Suppressor macrophage treated with lipopolysaccharide for 1 hour (primary cell): ENCODE data around the gene GSE1.
A peak's percentile ranks its signal among the peaks of the same experiment; 100 is the strongest.

Experiments
- DNase-seq, 3 donors: peaks; one replicate each; pipeline ENCODE4 v3.0.0-alpha.2; 2020 to 2022

GSE1 gene

GRCh38 chr16:85683363-85683762, 70.2 kb downstream of the GSE1 start:
- no peak for DNase-seq

DNA sequence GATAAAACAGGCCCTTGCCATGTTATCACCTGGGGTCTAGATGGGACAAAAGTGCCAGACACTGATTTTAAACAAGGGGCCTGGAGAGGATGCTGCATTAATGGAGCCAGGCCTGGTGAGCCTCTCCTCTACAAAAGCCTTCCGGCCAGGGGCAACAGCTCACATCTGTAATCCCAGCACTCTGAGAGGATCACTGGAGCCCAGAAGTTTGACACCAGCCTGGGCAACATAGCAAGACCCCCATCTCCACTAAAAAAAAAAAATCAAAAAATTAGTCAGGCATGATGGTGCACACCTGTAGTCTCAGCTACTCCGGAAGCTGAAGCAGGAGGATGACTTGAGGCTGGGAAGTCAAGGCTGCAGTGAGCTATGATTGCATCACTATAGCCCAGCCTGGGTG, 72.1 kb downstream of the GSE1 start:
- DNase-seq = no peak

- no peak for DNase-seq
Observed at GRCh38 chr16:85686912-85687591, 73.9 kb downstream of the GSE1 start.

- no peak for DNase-seq
Observed at GRCh38 chr16:85687651-85688471, 74.7 kb downstream of the GSE1 start.

- peak; percentile 90 to 97 (median 93) for DNase-seq
Observed at GRCh38 chr16:85688586-85689284, 75.6 kb downstream of the GSE1 start, which contains the start of gene GINS2. Gene GINS2 (minus strand): TSS chr16:85688954. CDS start chr16:85688898, 56 bp downstream.

DNA sequence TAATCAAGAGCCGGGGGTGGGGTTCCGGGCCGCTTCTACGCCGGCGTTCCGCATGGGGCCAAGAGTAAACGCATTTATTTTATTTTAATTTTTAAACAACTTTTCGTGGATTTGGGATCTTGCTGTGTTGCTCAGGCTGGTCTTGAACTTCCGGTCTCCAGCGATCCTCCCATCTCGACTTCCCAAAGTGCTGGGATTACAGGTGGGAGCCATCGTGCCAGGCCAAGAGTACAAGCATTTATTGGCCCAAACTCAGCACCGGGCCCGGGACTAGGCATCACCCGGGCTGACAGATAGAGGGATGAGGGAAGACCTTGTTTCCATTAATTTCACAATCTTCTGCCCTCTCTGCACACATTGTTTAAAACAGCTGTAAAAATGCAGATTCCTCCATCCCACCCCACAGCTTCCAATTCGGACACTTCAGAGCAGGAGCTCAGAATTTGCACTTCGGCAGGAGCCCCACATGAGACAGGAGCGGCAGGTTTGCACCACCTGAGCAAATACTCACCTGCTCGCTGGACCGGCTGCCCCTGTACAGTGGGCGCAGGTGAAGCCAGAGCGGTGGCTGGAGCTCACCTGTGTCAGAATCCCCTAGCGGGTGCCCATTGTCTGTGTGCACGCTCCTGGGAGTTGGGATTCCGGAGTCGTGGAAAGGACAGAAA, 76.3 kb downstream of the GSE1 start:
- no peak for DNase-seq

DNA sequence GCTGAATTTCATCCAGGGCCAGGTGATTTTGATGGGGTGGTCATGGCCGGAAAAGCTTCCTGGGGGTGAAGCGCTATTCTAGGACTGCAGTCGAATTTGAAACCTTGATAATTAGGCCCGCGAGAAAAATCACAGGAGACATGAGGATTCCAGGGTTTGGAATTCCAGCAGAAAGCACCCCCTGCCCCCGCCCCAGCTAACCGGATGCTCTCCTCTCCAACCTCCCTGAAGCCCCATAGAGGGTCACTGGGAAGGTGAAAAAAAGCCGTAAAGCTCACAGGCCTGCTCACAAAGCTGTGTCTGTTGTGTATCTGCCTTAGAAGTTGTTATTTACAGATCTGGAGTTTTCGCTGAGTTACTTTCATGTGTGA, 76.8 kb downstream of the GSE1 start:
- DNase-seq = no peak

- DNase-seq = no peak
Observed at GRCh38 chr16:85690469-85691064, 77.4 kb downstream of the GSE1 start.

- DNase-seq = no peak
Observed at GRCh38 chr16:85695196-85696128, 82.3 kb downstream of the GSE1 start.

DNA sequence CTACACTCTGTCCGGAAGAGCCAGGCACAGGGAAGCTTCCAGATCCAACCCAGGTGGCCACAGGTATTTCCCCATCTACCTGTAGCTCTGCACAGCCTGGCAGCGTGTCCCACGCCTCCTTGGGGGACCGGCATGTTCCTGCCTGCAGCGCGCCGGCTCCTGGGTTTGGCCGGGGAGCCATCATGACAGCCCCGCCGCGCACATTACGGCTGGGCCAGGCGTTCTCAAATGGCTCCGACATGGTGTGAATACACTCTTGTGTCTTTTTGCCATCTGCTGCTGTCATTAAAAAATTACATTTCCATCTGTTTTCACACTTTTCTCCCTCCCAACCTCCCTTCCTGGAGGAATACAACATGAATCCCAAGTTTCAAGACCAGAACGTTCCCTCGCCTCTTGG, 83.7 kb downstream of the GSE1 start:
- DNase-seq = no peak

- no peak for DNase-seq
Observed at GRCh38 chr16:85697431-85697830, 84.3 kb downstream of the GSE1 start.

DNA sequence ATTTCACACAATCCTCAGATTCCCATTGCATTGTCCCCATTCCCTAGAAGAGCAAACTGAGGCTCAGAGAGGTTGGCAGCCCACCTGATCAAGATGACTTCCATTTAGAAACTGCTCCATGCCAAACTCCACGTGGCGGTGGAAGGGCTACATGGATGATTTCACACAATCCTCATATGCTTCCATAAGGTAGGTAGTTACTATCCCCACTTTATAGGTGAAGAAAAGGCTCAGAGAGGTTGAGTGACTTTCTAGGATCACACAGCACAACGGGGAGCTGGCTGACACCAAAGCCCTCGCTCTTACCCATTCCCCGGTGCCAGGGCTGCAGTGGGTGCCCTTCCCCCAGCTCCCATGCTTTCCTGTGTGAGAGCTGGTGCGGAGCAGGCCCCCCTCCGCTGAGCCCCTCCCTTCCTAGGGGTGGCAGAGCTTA, 85.4 kb downstream of the GSE1 start:
- DNase-seq = no peak

- no peak for DNase-seq
Observed at GRCh38 chr16:85698935-85699558, 85.9 kb downstream of the GSE1 start.

DNA sequence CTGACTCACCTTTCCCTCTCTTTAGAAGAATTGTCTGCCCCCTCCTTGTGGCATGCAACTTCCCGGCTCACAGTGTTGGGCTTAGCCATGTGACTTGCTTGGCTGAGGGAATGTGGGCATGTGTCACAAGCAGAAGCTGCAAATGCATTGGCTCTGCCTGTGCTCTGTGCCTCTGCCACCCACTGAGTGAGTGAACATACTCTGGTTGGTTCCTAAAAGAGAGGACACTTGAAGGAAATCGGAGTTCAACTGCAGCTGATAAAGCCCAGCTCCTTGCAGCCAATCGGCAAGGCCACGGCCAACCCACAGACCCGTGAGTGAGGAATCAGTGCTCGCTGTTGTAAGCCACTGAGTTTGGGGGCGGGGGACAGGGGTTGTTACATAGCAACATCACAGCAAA, 86.5 kb downstream of the GSE1 start:
- DNase-seq = peak; percentile 82 to 85 (median 84)

- DNase-seq = no peak
Observed at GRCh38 chr16:85704011-85704410, 90.9 kb downstream of the GSE1 start.

DNA sequence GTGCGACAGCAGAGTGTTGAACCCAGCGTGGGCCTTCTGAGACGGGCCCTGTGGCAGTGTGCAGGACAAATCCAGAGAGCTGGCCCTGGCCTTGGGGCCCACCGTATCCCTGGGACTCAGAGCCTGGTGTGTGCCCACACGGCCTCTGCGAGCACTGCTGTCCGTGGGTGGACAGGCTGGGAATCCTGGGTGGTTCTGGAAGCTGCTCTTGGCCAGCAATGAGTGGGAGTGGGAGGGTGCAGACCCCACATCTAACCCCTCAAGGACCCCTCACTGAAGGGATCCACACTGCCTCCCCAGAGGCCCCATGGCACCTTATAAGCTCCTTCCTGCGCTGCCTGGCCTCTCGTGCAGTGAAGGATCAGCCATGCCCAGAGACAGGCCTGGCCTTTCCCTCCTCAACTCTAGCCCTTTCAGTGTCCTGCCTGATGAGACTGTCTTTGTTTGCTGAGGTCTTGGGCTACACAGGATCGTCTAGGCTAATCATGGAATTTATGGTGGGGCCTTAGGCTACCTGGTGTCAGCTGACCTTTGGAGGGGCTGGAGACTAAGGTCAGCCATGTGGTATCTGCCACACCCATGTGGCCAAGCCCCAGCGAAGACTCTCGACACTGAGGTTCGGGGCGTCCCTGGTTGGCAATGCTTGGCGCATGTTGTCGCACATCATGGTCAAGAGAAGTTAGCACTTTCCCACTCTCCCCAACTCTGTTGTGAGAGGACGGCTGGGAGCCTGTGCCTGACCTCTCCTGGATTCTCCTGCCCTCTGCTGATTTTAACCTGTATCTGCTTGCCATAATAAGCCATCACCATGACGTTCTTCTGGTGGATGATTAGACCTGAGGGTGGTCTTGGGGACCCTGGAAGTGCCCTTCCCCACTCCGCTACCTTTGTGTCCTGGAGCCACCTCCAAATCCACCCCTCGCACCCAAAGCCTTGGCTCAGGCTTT, 92.1 kb downstream of the GSE1 start:
- DNase-seq = no peak

DNA sequence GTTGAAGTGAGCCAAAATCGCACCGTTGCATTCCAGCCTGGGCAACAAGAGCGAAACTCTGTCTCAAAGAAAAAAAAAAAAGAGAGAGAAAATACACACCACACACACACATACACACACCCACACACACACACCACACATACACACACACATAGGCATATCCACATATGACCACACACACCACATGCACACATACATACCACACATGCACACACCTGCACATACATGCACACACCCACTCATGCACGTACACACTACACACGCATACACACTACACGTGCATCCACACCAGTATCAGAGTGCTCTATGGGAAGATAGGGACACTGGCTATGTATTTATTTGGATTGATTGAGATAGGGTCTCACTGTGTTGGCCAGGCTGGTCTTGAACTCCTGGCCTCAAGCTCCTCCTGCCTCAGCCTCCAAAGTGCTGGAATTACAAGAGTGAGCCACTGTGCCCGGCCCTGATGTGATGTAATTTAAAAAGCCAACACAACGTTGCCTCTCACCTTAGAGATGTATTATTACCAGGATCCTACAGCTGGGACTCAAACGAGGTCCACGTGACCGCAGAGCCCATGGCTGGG, 93.4 kb downstream of the GSE1 start:
- no peak for DNase-seq

DNA sequence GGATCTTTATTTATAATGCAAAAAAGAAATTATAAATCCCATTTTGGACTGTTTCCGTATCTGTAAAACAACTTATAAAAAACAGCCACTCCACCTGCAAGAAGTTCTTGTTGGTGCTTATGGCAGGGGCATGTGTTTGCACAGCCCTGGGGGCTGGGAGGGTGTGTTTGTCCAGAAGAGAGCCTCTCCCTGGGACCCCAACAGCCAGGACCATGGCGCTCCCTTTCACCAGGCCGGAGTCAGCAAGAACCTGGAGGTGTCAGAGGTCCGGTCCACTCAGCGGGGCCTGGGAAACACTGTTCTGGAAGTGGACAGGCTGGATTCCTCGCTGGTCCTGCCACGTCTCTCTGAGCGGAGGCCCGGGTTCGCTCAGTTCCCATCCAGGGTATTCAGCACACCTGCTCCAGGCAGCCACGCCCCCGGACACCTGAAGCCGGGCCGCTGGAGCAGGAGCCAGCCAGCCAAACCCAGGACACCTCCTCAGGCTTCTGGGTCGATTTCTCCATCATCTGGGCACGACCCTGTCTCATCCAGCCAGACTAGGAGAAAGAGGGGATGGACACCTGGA, 94.5 kb downstream of the GSE1 start:
- no peak for DNase-seq

GRCh38 chr16:85708338-85708737, 95.2 kb downstream of the GSE1 start:
- DNase-seq = no peak
